ENCODE results near the gene FAM20C.

The FAM20C gene

DNA sequence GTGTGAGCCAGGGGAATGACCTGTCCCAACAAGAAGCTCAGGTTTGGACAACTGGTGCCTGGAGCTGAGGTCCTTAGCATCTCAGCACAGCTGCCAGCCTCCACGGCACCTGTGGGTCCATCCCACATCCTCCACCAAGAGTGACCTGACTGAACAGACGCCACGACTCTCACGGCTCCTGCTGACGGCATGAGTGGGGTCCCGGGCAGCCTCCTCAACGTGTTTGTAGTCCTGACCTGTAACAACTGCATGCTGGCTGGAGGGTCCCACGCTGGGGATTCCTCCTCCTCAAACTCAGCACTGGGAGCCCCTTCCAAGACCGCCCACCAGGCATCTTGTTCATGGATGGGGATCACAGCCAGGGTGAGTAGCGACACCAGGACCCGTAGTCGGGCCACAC lies 36.2 kb downstream of the FAM20C start:
- peaks cover 63% of the 10 kb centered on the region for H3K4me1 ChIP-seq (ENCODE audit: control insufficient read depth, insufficient read depth, low read length)
- H3K4me3 ChIP-seq (ENCODE audit: low read length): no peak overlapping the region
- no peaks in the 10 kb centered on the region for H3K36me3 ChIP-seq (ENCODE audit: control insufficient read depth, insufficient read depth, low read length, severe bottlenecking)
- H3K9ac ChIP-seq (ENCODE audit: low read length): peak overlapping the region; percentile 78
- H3K9me3 ChIP-seq (ENCODE audit: control insufficient read depth, low read length): no peaks in the 10 kb centered on the region
- no peak for DNase-seq (ENCODE audit: low read depth)
- no peaks in the 10 kb centered on the region for H3K27me3 ChIP-seq (replicated peaks; ENCODE audit: control insufficient read depth, insufficient read depth, low read length)

DNA sequence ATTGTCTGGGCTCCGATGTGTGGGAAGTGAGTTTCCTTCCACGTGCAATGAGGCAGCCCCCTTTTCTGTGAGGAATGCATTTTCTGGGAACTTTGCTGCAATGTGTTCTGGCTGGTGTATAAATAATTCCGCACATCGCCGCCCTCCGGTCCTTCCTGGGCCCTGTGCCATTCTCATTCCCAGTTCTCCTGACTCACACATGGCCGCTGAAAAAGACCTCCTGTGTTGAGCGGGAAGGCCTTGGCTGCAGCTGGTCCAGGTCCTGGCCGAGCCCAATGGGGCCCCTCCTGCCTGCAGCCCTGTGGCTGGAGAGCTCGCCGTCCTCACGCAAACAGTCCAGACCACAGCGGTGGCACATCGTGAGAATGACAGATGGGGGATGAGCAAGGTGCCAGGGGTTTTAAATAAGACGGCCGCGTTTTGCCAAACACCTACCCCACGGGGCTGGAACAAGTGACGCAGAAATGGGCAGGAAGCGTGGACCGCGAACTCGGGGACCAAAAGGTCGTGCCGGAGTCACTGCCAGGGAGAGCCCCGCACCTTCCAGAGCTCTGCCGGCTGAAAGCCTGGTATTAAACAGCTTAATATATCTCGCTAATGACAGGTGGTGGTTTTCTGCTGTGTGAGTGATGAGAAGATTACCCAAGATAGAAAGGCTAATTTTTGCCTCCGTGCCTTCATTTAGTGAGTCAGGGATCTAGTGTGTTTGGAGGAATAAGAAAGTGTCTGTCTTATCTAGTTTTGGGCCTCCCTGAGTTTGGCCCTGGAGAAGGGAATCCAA lies 37.0 kb downstream of the FAM20C start:
- Histone ChIP-seq H3K4me3 (ENCODE audit: low read length) (peak overlapping the region; percentile 34), H3K9ac (ENCODE audit: low read length) (peak overlapping the region; percentile 78)
- peak; percentile 91 for DNase-seq (ENCODE audit: low read depth)

DNA sequence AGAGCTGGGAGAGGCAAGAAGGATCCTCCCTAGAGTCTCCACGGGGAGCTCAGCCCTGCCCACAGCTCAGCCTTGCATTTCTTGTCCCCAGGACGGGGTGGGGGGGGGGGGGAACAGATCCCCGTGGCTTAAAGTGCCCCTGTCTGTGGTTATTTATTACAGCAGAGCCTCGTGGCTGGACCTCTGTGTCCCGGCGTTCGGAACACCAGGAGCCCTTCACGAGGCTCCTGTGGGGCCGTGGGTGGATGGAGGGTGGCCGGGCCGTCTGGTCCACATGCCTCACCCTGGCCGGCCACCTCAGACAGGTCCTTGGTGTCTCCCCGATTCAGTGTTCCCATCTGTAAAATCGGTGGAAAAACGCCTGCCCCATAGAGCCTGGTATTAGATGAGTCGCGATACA lies 37.9 kb downstream of the FAM20C start:
- Histone ChIP-seq H3K4me3 (ENCODE audit: low read length) (no peak overlapping the region), H3K9me3 (ENCODE audit: control insufficient read depth, low read length) (no peaks in the 10 kb centered on the region), H3K4me1 (ENCODE audit: control insufficient read depth, insufficient read depth, low read length) (peaks cover 80% of the 10 kb centered on the region), H3K27me3 (replicated peaks; ENCODE audit: control insufficient read depth, insufficient read depth, low read length) (no peaks in the 10 kb centered on the region), H3K36me3 (ENCODE audit: control insufficient read depth, insufficient read depth, low read length, severe bottlenecking) (no peaks in the 10 kb centered on the region), H3K9ac (ENCODE audit: low read length) (peak overlapping the region; percentile 65)
- DNase-seq (ENCODE audit: low read depth): no peak

More for the DNA sequence above, 37.0 kb downstream of the FAM20C start:
- H3K4me1 ChIP-seq (ENCODE audit: control insufficient read depth, insufficient read depth, low read length): peaks cover 71% of the 10 kb centered on the region
- H3K27me3 ChIP-seq (replicated peaks; ENCODE audit: control insufficient read depth, insufficient read depth, low read length): no peaks in the 10 kb centered on the region
- H3K36me3 ChIP-seq (ENCODE audit: control insufficient read depth, insufficient read depth, low read length, severe bottlenecking): no peaks in the 10 kb centered on the region
- H3K9me3 ChIP-seq (ENCODE audit: control insufficient read depth, low read length): no peaks in the 10 kb centered on the region

DNA sequence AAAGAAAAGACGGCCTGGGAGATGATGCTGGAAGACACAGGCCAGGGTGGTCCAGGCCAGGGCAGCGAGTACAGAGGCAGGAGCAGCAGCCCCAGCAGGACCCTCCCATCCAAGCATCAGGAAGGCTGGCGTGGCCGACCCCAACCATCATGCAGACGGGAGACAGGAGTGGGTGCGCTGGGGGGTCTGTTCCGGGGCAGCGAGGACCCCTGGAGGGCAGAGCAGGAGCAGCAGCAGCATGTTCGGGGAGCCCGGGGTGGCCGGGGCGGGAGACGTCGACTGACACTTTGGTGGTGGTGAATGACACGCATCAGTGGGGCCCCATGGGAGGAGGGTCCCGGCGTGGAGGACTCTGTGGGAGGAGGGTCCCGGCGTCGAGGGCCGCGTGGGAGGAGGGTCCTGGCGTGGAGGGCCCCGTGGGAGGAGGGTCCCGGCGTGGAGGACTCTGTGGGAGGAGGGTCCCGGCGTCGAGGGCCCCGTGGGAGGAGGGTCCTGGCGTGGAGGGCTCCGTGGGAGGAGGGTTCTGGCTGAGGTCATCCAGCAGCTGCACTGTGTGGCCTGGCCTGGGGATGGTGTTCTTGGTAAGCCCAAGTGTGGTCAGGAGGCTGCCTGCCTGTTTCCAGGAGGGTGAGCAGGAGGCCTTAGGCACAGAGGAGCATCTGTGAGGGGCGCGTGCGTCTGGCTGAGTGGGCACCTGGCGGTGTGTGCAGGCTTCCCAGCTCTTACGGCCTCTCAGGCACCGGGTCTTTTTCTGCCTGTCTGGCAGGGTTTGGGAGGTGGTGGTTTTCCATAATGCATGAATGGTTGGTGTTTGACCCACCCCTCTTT lies 38.9 kb downstream of the FAM20C start:
- H3K27me3 ChIP-seq (replicated peaks; ENCODE audit: control insufficient read depth, insufficient read depth, low read length): no peaks in the 10 kb centered on the region
- H3K4me1 ChIP-seq (ENCODE audit: control insufficient read depth, insufficient read depth, low read length): peaks cover 85% of the 10 kb centered on the region
- H3K36me3 ChIP-seq (ENCODE audit: control insufficient read depth, insufficient read depth, low read length, severe bottlenecking): no peaks in the 10 kb centered on the region
- no peaks in the 10 kb centered on the region for H3K9me3 ChIP-seq (ENCODE audit: control insufficient read depth, low read length)
- H3K4me3 ChIP-seq (ENCODE audit: low read length): no peak overlapping the region
- DNase-seq (ENCODE audit: low read depth): no peak
- peak overlapping the region; percentile 16 for H3K9ac ChIP-seq (ENCODE audit: low read length)

DNA sequence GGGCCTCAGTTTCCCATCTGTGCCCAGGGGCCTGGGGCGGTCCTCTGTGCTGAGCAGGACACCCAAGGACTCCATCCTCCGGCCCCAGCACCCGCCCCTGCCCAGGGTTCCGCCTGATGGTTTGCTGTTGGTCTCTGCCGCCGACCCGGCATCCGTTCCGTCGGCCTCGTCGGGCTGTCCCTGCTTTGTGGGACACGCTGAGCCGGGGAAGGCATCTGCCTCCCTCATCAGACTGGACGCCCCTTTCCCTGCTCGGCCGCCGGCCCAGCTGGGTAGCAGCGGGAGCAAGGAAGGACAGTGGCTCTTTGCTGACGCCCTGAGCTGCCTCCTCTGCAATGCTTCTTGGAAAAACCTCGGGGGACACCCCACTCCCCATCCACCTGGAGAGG lies 39.5 kb downstream of the FAM20C start:
- Histone ChIP-seq H3K4me3 (ENCODE audit: low read length) (no peak overlapping the region), H3K9ac (ENCODE audit: low read length) (peak overlapping the region; percentile 16), H3K9me3 (ENCODE audit: control insufficient read depth, low read length) (no peaks in the 10 kb centered on the region), H3K27me3 (replicated peaks; ENCODE audit: control insufficient read depth, insufficient read depth, low read length) (no peaks in the 10 kb centered on the region), H3K36me3 (ENCODE audit: control insufficient read depth, insufficient read depth, low read length, severe bottlenecking) (peaks cover under 1% of the 10 kb centered on the region), H3K4me1 (ENCODE audit: control insufficient read depth, insufficient read depth, low read length) (peaks cover 82% of the 10 kb centered on the region)
- DNase-seq (ENCODE audit: low read depth): no peak

DNA sequence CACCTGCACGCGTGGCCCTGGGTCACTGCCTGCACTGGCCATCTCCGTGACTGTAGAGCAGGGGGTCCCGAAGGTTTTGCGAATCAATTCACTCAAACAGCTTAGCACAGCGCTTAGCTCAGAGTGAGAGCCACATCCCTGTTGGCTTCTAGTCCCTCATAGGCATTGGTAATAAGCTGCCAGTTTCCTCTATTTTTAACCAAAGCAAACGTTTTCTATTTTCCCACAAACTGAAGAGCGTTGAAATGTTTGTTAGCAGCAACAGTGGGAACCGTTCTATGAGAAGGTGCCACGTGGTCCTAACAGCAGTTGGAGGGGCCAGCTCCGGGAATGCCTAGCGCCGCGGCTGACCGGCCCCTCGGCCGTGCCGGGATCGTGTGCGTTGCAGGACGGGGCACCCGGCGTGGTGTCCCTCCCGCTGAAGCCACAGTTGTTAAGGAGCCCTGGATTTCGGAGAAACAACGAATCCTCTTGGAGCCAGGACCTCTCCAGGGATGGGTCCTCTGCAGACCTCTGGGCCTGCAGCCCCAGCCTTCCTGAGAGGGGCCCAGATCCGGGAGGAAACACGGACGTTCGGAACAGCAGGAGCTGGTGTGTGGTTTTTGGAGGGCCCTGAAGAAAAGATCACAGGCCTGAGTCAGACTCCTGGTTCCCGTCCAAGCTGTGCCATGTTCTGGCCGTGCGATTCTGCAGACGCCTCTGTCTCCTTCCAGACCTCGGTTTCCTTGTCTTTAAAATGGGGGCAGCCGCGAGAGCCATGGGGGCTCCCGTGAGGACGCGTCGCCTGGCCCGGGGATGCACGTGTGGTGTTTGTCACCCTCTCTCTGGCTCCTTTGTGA lies 40.3 kb downstream of the FAM20C start:
- peaks cover 82% of the 10 kb centered on the region for H3K4me1 ChIP-seq (ENCODE audit: control insufficient read depth, insufficient read depth, low read length)
- DNase-seq (ENCODE audit: low read depth): peak; percentile 80
- H3K9ac ChIP-seq (ENCODE audit: low read length): peak overlapping the region; percentile 81
- no peaks in the 10 kb centered on the region for H3K9me3 ChIP-seq (ENCODE audit: control insufficient read depth, low read length)
- peaks cover 6% of the 10 kb centered on the region for H3K36me3 ChIP-seq (ENCODE audit: control insufficient read depth, insufficient read depth, low read length, severe bottlenecking)
- no peak overlapping the region for H3K4me3 ChIP-seq (ENCODE audit: low read length)
- no peaks in the 10 kb centered on the region for H3K27me3 ChIP-seq (replicated peaks; ENCODE audit: control insufficient read depth, insufficient read depth, low read length)

DNA sequence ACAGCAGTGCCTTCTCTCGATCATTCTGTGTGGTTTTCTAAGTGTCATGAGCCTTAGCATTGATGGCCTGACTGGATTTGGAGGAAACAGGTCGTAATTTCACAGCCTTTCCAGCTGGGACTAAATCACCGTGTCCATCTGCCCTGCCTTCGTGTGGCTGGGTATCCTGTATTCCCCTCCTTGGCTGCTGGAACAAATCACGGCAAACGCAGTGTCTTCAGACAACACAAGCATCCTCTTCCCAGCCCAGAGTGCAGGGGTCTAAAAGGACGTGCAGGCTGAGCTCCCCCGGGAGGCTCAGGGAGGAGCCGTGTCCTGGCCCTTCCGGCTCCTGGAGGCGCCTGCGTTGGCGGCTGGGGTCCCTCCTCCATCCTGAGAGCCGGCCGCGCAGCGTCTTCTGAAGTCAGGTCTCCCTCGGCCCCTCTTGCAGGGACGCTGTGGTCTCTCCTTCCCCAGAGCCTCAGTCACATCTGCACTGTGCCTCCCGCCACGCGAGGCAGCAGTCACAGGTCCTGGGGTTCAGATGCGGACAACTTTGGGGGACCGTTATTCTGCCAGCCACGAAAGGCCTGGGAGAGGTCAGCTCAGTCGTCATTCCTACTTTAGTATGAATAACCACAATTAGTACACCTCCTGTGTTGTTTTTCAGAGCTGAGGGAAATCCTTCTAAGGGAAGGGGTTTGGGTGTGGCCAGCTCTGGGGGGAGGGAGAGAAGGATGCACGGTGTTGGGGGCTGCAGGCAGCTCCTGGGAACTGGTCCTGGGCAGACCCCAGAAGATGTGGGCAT lies 41.1 kb downstream of the FAM20C start:
- H3K36me3 ChIP-seq (ENCODE audit: control insufficient read depth, insufficient read depth, low read length, severe bottlenecking): peaks cover 6% of the 10 kb centered on the region
- H3K4me3 ChIP-seq (ENCODE audit: low read length): peak overlapping the region; percentile 35
- DNase-seq (ENCODE audit: low read depth): no peak
- peaks cover 76% of the 10 kb centered on the region for H3K4me1 ChIP-seq (ENCODE audit: control insufficient read depth, insufficient read depth, low read length)
- H3K9me3 ChIP-seq (ENCODE audit: control insufficient read depth, low read length): no peaks in the 10 kb centered on the region
- no peaks in the 10 kb centered on the region for H3K27me3 ChIP-seq (replicated peaks; ENCODE audit: control insufficient read depth, insufficient read depth, low read length)
- H3K9ac ChIP-seq (ENCODE audit: low read length): peak overlapping the region; percentile 81

DNA sequence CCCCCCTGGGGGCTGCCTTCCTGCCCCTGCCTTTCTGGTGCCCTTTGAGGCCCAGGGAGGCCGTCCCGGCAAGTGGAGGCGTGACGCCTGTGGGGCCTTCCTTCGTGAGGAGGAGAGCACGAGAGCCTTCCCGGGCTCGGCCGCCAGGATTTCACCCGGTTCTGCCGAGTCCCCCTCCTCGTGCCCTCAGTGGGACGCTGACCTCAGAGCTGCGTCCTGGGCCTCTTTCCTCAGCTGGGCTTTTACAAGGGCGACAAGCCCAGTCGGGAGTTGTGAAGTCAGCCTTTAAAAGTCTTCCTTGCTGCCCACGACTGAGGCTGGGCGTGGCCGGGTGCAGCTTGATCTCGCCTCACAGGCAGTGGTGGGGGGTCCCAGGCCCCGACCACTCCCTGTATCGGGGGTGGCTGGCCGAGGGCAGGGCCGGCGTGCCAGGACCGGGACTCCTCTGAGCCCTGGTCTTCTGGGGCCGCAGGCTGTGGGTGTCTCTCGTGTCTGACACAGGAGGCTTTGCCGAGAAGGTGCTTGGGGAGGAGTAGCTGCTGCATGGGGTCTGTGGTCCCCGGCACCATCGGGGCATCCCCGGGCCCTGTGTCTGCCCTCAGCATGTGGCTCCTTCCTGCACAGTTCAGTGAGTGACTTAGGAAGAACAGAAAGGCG lies 41.8 kb downstream of the FAM20C start:
- H3K27me3 ChIP-seq (replicated peaks; ENCODE audit: control insufficient read depth, insufficient read depth, low read length): no peaks in the 10 kb centered on the region
- peak overlapping the region; percentile 81 for H3K9ac ChIP-seq (ENCODE audit: low read length)
- no peak for DNase-seq (ENCODE audit: low read depth)
- no peaks in the 10 kb centered on the region for H3K9me3 ChIP-seq (ENCODE audit: control insufficient read depth, low read length)
- H3K36me3 ChIP-seq (ENCODE audit: control insufficient read depth, insufficient read depth, low read length, severe bottlenecking): peaks cover 6% of the 10 kb centered on the region
- peaks cover 69% of the 10 kb centered on the region for H3K4me1 ChIP-seq (ENCODE audit: control insufficient read depth, insufficient read depth, low read length)
- H3K4me3 ChIP-seq (ENCODE audit: low read length): peak overlapping the region; percentile 60

DNA sequence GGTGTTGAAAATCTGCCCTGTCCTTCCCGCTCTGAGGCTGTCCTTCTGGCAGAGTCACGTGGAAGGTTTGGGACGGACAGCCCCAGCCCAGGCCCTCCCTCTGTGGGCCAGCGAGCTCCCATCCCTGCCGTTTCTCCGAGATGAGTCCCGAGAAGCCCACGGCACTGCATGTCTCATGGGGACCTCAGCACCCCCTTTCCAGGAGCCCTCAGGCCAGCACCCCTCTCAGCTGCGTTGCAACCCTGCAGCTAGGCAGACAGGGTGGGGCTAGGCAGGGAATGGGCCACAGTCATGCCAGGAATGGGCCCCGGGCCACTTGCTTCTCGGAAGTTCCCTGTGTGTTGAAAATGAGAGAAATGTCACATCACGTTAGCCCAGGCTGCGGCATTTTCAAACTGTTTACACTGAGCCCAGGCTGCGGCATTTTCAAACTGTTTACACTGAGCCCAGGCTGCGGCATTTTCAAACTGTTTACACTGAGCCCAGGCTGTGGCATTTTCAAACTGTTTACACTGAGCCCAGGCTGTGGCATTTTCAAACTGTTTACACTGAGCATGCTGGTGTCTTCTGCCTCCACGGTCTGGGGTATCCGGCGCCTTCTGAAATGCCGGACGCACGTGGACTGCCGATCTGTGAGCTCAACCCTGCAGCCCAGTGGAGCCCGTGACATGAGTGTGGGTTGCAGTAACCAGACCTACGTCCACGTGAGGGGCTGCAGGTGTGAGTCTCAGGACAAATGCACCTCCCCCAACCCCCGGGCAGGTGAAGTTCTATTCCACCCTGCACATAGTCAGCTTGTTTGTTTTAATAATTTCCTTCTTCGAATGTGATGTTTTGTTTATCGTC lies 42.6 kb downstream of the FAM20C start:
- H3K9me3 ChIP-seq (ENCODE audit: control insufficient read depth, low read length): no peaks in the 10 kb centered on the region
- peak; percentile 82 for DNase-seq (ENCODE audit: low read depth)
- peaks cover 62% of the 10 kb centered on the region for H3K4me1 ChIP-seq (ENCODE audit: control insufficient read depth, insufficient read depth, low read length)
- H3K27me3 ChIP-seq (replicated peaks; ENCODE audit: control insufficient read depth, insufficient read depth, low read length): no peaks in the 10 kb centered on the region
- H3K36me3 ChIP-seq (ENCODE audit: control insufficient read depth, insufficient read depth, low read length, severe bottlenecking): peaks cover 6% of the 10 kb centered on the region
- peak overlapping the region; percentile 81 for H3K9ac ChIP-seq (ENCODE audit: low read length)
- peak overlapping the region; percentile 60 for H3K4me3 ChIP-seq (ENCODE audit: low read length)

All from adipocyte (in vitro differentiated cells).